Activated CD8-positive, alpha-beta memory T cell treated with anti-CD3 and anti-CD28 coated beads, Interleukin-2, amount 50 U/mL, for 4 hours (primary cell): ENCODE measurements around the gene LGALS13.
"Not testable (repeated sequence)": the region's sequence is repeated elsewhere in the genome, so short reads cannot be mapped to it uniquely, and the experiment has no call there.

Experiments
- DNase-seq: peaks from one replicate; pipeline ENCODE4 v3.0.0-alpha.2; 2020

The LGALS13 gene

GRCh38 chr19:39623946-39624345 is 21.6 kb downstream of the LGALS13 start:
- DNase-seq, result no peak

GRCh38 chr19:39627631-39628030 is 25.3 kb downstream of the LGALS13 start:
- DNase-seq, result not testable (repeated sequence)

GRCh38 chr19:39631178-39631577 is 28.9 kb downstream of the LGALS13 start:
- DNase-seq, result no peak

GRCh38 chr19:39631626-39632025 is 29.3 kb downstream of the LGALS13 start:
- no peak for DNase-seq

- no peak for DNase-seq
Observed at GRCh38 chr19:39637891-39638290, 35.6 kb downstream of the LGALS13 start.

- DNase-seq, result no peak
Observed at GRCh38 chr19:39641773-39642172, 39.4 kb downstream of the LGALS13 start.

GRCh38 chr19:39643591-39643990 is 41.3 kb downstream of the LGALS13 start:
- DNase-seq, result no peak

- no peak for DNase-seq
Observed at GRCh38 chr19:39645800-39646411, 43.6 kb downstream of the LGALS13 start.

GRCh38 chr19:39647918-39648317 is 45.6 kb downstream of the LGALS13 start:
- no peak for DNase-seq

- DNase-seq, result no peak
Observed at GRCh38 chr19:39655613-39656012, 53.3 kb downstream of the LGALS13 start, which contains the start of gene LGALS16. Gene LGALS16, plus strand, starts transcription at chr19:39655913. Its CDS starts 49 bp downstream, at chr19:39655962.
